NCI-H774 (cell line): ENCODE measurements around the gene FSD1L.
"Not testable (repeated sequence)": the region's sequence is repeated elsewhere in the genome, so short reads cannot be mapped to it uniquely, and the experiment has no call there.

Experiments used
- DNase-seq: peaks from one replicate; lab custom pipeline; 2025; lab: John Stamatoyannopoulos, UW

FSD1L gene

GRCh38 chr9:105557804-105558610 is 110.2 kb downstream of the FSD1L start, which contains the start of gene FKTN:
Gene FKTN, plus strand, starts transcription at chr9:105558131. Its CDS starts 16,902 bp downstream, at chr9:105575033.
- DNase-seq, result peak; percentile 73

- no peak for DNase-seq
Observed at GRCh38 chr9:105572455-105572854, 124.6 kb downstream of the FSD1L start.

- not testable (repeated sequence) for DNase-seq
Observed at GRCh38 chr9:105579952-105580351, 132.1 kb downstream of the FSD1L start.

- DNase-seq, result not testable (repeated sequence)
Observed at GRCh38 chr9:105581550-105581949, 133.7 kb downstream of the FSD1L start.

GRCh38 chr9:105593145-105593544 is 145.3 kb downstream of the FSD1L start:
- no peak for DNase-seq
